T-cell (primary cell): ENCODE measurements around the gene MRPS14. TPM values are rescaled to one million over a fixed set of nuclear protein-coding genes. Genes with fewer than 3 reads are reported as not detected.

Source experiments
- ATAC-seq, 4 experiments: fragments of 200-7000 bp in 3 of 4; fragments of 150-1000 bp in 1 of 4; cut with Tn5 transposase; replicated peaks in 1 of 4; 1 replicate in 3 of 4; 2 replicates in 1 of 4; pipeline ENCODE4 v1.10.0; 2021; ENCODE audit warnings: moderate library complexity in 3 of 4, mild to moderate bottlenecking in 2 of 4, moderate number of reproducible peaks in 1 of 4
- CTCF ChIA-PET, 2 donors: fragments of 300-600 bp; sonication (Branson Sonifier 250); formaldehyde crosslinking; loops; one replicate each; lab custom pipeline; 2022; ENCODE audit warnings: antibody characterized with exemption in 2 of 2; lab: Charles Lee
- POLR2A ChIA-PET, 2 donors: fragments of 300-600 bp; sonication (Branson Sonifier 250); formaldehyde crosslinking; loops; one replicate each; lab custom pipeline; 2022; ENCODE audit warnings: antibody characterized with exemption in 2 of 2; lab: Charles Lee
- DNase-seq, 35 experiments: peaks; one replicate each; pipeline versions ENCODE4 v3.0.0 to v3.0.0-alpha.2; 2013 to 2023
- H3K27ac ChIP-seq: one replicate; pipeline ENCODE4 v1.5.1; 2013; ENCODE audit warnings: low read length
- H3K27me3 ChIP-seq, 2 experiments: replicated peaks in 1 of 2; 1 replicate in 1 of 2; 2 replicates in 1 of 2; pipeline versions ENCODE4 v1.6.1 to v1.7.0; 2013; ENCODE audit warnings: low read length in 1 of 2, mixed read lengths in 1 of 2; ENCODE audit not compliant: control insufficient read depth in 2 of 2, insufficient read depth in 2 of 2; ENCODE audit errors: extremely low read depth in 1 of 2
- H3K36me3 ChIP-seq, 2 donors: 1 replicate in 1 of 2; 2 replicates in 1 of 2; pipeline versions ENCODE4 v1.6.1 to v1.7.0; 2013; ENCODE audit warnings: low read length in 1 of 2; ENCODE audit not compliant: control insufficient read depth in 2 of 2, insufficient read depth in 1 of 2; ENCODE audit errors: extremely low read depth in 1 of 2
- H3K4me1 ChIP-seq, 2 experiments: 1 replicate in 1 of 2; 2 replicates in 1 of 2; pipeline versions ENCODE4 v1.6.1 to v1.7.0; 2013; ENCODE audit warnings: low read length in 2 of 2, mixed read lengths in 1 of 2; ENCODE audit not compliant: insufficient read depth in 2 of 2, control insufficient read depth in 1 of 2; ENCODE audit errors: extremely low read depth in 1 of 2
- H3K4me3 ChIP-seq, 2 donors: 1 replicate in 1 of 2; 2 replicates in 1 of 2; pipeline versions ENCODE4 v1.5.1 to v1.7.0; 2013; ENCODE audit warnings: mild to moderate bottlenecking in 2 of 2, low read length in 1 of 2, moderate library complexity in 1 of 2; ENCODE audit not compliant: control insufficient read depth in 1 of 2; ENCODE audit errors: extremely low read depth in 1 of 2
- H3K9me3 ChIP-seq: 2 replicates; pipeline ENCODE4 v1.7.0; 2013
- H3K27ac Mint-ChIP-seq, 2 donors: one replicate each; pipeline ENCODE4 v1.8.0; 2020 to 2021; ENCODE audit warnings: mild to moderate bottlenecking in 2 of 2, mixed read lengths in 2 of 2
- H3K27me3 Mint-ChIP-seq, 2 donors: one replicate each; pipeline ENCODE4 v1.8.0; 2021 to 2022; ENCODE audit warnings: mixed read lengths in 2 of 2
- H3K36me3 Mint-ChIP-seq: one replicate; pipeline ENCODE4 v1.8.0; 2021; ENCODE audit warnings: mixed read lengths
- H3K4me1 Mint-ChIP-seq, 3 donors: one replicate each; pipeline ENCODE4 v1.8.0; 2020 to 2022; ENCODE audit warnings: mixed read lengths in 3 of 3, mild to moderate bottlenecking in 1 of 3
- H3K4me3 Mint-ChIP-seq, 3 donors: one replicate each; pipeline ENCODE4 v1.8.0; 2020 to 2022; ENCODE audit warnings: mild to moderate bottlenecking in 3 of 3, mixed read lengths in 3 of 3, moderate library complexity in 3 of 3
- H3K9me3 Mint-ChIP-seq, 3 donors: one replicate each; pipeline ENCODE4 v1.8.0; 2020 to 2022; ENCODE audit warnings: mixed read lengths in 3 of 3
- WGBS: methylation state at CpG from one replicate; pipeline ENCODE4 v1.1.5; 2013; ENCODE audit warnings: missing lambda C conversion rate; ENCODE audit not compliant: insufficient coverage; 5-methylcytosine and 5-hydroxymethylcytosine counted together
- total RNA-seq, 35 experiments: library from RNA in 6 of 35; stranded (reverse) in 6 of 35; fragments of 120-200 nt in 1 of 35; gene quantifications; one replicate each; pipeline versions ENCODE4 v1.2.1 to v1.2.4 and lab custom pipeline; 2013 to 2026

The MRPS14 gene
- total RNA-seq, 5 donors from 2014 or later (not counting 1 experiment from before 2014, with no cell fraction given), result 14.3 to 28.8 (median 25.8) TPM

DNA sequence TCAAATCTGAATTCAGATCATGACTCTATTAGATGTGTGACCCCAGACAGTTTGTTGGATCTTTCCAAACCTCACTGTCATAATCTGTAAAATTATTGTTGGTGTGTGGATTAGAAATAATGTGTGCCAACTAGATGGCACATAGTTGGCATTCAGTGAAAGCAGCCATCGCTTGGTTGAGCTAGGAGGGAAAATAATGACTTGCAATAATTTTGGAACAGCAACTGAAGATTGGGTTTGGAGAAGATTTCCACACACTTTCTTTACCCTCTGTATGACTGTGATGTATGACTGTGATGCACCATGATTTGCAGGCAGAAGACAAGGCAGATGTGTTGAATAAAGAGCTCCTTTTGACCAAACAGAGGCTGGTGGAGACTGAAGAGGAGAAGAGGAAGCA, 47.5 kb downstream of the MRPS14 start:
- Mint-ChIP-seq H3K4me3 (no peak overlapping the region), H3K4me1 (peaks cover 42 to 66% (median 60%) of the 10 kb centered on the region in 3 donors), H3K36me3 (peaks cover 77% of the 10 kb centered on the region), H3K27ac (peak overlapping the region; percentile 12 to 75), H3K9me3 (no peaks in the 10 kb centered on the region), H3K27me3 (no peaks in the 10 kb centered on the region)
- Histone ChIP-seq H3K4me1 (peaks cover 9 to 18% of the 10 kb centered on the region in 2 experiments), H3K27me3 (no peaks in the 10 kb centered on the region), H3K27ac (no peak overlapping the region), H3K36me3 (peaks cover 2 to 38% of the 10 kb centered on the region in 2 donors), H3K9me3 (no peaks in the 10 kb centered on the region), H3K4me3 (no peak overlapping the region)
- ATAC-seq, result no peak
- ChIA-PET POLR2A (interaction anchor here (0.5 to 1.3 kb wide), 3 partner anchors 10 to 14 kb away, joined by 3 to 12 read pairs (median 3); no protein-coding TSS in a partner anchor), CTCF (no interaction called here)
- DNase-seq, result no peak
- no CpG with 5 or more reads among the region's 1 CpG for WGBS

DNA sequence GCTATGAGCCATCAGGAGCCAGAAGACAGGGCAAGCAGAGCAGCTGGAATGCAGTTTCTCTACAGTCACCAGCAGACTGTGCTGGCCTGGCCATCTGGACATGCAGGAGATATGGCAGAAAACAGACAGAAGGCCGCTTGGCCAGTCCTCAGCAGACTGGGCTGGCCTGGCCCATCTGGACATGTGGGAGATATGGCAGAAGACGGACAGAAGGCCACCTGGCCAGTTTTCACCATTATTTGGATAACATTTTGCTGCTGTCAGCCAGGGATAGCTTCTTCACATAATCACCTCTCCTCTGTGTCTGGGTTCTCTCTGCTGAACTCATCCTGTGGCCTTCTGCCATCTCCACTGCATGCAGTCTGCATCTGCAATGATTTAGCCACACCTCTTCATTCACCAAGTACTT, 48.5 kb downstream of the MRPS14 start:
- H3K27me3 Mint-ChIP-seq, result no peaks in the 10 kb centered on the region
- ATAC-seq (no peak), DNase-seq (no peak)
- no peaks in the 10 kb centered on the region for H3K27me3 ChIP-seq
- no peak overlapping the region for H3K4me3 ChIP-seq
- ChIA-PET POLR2A (interaction anchor here in 1 of 2 donors (0.5 to 0.6 kb wide), 3 partner anchors 30 to 970 kb away, joined by 3 to 7 read pairs (median 4); no protein-coding TSS in a partner anchor), CTCF (no interaction called here)
- no peak overlapping the region for H3K4me3 Mint-ChIP-seq
- H3K36me3 ChIP-seq, result peaks cover 2 to 37% of the 10 kb centered on the region in 2 donors
- no peak overlapping the region for H3K27ac ChIP-seq
- H3K36me3 Mint-ChIP-seq, result peaks cover 75% of the 10 kb centered on the region
- H3K9me3 ChIP-seq, result no peaks in the 10 kb centered on the region
- no peaks in the 10 kb centered on the region for H3K9me3 Mint-ChIP-seq
- 100% methylated on average over 2 of the region's 2 CpGs for WGBS
- H3K27ac Mint-ChIP-seq, result peak overlapping the region in 1 of 2 donors; percentile 38
- peaks cover 10 to 27% of the 10 kb centered on the region in 2 experiments for H3K4me1 ChIP-seq
- H3K4me1 Mint-ChIP-seq, result peaks cover 43 to 67% (median 63%) of the 10 kb centered on the region in 3 donors

DNA sequence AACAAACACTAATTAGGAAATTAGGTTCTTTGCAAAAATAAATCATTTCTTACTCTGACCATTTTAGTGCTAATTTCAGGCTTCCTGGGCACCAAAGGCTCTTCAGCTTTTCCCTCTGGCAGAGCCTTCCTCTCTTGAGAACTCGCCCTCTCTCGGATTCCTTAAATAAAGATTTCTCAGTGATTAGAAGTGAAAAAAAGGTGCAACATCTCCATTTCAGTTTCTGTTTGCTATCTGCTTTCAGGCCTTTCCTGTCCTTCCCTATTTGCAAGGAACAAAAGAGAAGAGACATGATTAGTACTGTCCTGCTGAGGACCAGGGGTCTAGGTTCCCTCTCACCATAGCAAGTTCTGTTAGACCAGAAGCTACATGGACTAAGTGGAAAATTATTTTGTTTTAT, 51.3 kb downstream of the MRPS14 start:
- H3K27me3 ChIP-seq, result no peaks in the 10 kb centered on the region
- Mint-ChIP-seq H3K4me3 (peak overlapping the region; percentile 28 to 59 (median 44)), H3K36me3 (peaks cover 54% of the 10 kb centered on the region), H3K27me3 (no peaks in the 10 kb centered on the region), H3K27ac (peak overlapping the region; percentile 34 to 86), H3K4me1 (peaks cover 68 to 77% (median 76%) of the 10 kb centered on the region in 3 donors), H3K9me3 (no peaks in the 10 kb centered on the region)
- H3K27ac ChIP-seq, result no peak overlapping the region
- peaks cover 2 to 26% of the 10 kb centered on the region in 2 donors for H3K36me3 ChIP-seq
- no CpG with 5 or more reads among the region's 2 CpGs for WGBS
- H3K9me3 ChIP-seq, result no peaks in the 10 kb centered on the region
- ChIA-PET POLR2A (no interaction called here), CTCF (interaction anchor here in 1 of 2 donors (2.6 kb wide), 1 partner anchor 11 kb away, joined by 7 read pairs; no protein-coding TSS in a partner anchor)
- H3K4me3 ChIP-seq, result no peak overlapping the region
- H3K4me1 ChIP-seq, result peaks cover 29 to 46% of the 10 kb centered on the region in 2 experiments
- ATAC-seq (no peak), DNase-seq (no peak)

DNA sequence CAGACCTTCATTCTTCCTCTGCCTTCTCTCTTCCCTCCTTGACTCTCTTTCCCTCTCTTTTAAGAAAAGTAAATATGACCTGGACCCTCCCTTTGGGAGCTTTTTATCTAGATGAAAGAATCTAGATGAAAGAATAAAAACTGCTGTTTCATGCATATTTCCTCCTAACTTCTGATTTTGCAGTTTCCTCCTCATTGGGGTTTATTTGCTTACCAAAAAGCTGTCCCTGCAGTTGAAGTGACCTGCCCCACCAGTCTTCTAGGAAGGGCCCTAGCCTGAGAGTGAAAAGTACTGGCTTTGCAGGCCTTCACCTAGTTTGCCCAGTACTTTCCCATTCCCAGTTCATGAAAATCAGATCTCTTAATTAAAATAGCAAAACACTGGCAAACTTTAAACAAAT, 51.8 kb downstream of the MRPS14 start:
- H3K36me3 ChIP-seq, result peaks cover 2 to 22% of the 10 kb centered on the region in 2 donors
- DNase-seq (no peak), ATAC-seq (no peak)
- Mint-ChIP-seq H3K36me3 (peaks cover 50% of the 10 kb centered on the region), H3K27me3 (no peaks in the 10 kb centered on the region), H3K4me3 (peak overlapping the region; percentile 28 to 59 (median 46)), H3K4me1 (peaks cover 72 to 76% (median 73%) of the 10 kb centered on the region in 3 donors), H3K27ac (peak overlapping the region; percentile 81 to 86), H3K9me3 (no peaks in the 10 kb centered on the region)
- no peak overlapping the region for H3K4me3 ChIP-seq
- ChIA-PET POLR2A (interaction anchor here (0.6 to 0.7 kb wide), 2 partner anchors 10 to 172 kb away, joined by 3 to 4 read pairs; no protein-coding TSS in a partner anchor), CTCF (interaction anchor here in 1 of 2 donors (2.6 kb wide), 1 partner anchor 12 kb away, joined by 7 read pairs; no protein-coding TSS in a partner anchor)
- H3K27ac ChIP-seq, result peak overlapping the region; percentile 9
- peaks cover 31 to 50% of the 10 kb centered on the region in 2 experiments for H3K4me1 ChIP-seq
- no peaks in the 10 kb centered on the region for H3K9me3 ChIP-seq
- H3K27me3 ChIP-seq, result no peaks in the 10 kb centered on the region

DNA sequence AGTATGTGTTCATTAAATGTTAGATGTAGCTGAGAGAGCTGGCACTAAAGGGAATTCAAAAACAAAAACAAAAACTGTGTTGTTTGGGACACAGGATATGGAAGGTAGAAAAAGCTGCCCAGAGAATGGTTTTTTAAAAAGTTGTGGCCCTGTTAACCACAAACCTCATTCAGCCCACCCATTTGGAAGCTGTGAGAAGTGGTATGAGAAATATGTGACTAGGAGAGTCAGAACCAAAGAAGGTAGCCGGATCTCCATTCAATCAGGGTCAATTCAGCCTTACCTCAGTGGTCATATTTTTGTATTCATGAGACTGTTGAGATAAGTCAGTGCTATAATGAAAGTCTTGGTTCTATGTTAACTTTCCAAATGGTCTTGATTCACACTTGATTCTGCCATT, 53.2 kb downstream of the MRPS14 start:
- H3K4me1 Mint-ChIP-seq, result peaks cover 73 to 77% (median 74%) of the 10 kb centered on the region in 3 donors
- H3K4me1 ChIP-seq, result peaks cover 40 to 64% of the 10 kb centered on the region in 2 experiments
- H3K9me3 Mint-ChIP-seq, result no peaks in the 10 kb centered on the region
- peaks cover 35% of the 10 kb centered on the region for H3K36me3 Mint-ChIP-seq
- H3K4me3 Mint-ChIP-seq, result peak overlapping the region; percentile 70 to 75 (median 74)
- no peaks in the 10 kb centered on the region for H3K27me3 Mint-ChIP-seq
- peak overlapping the region; percentile 93 to 95 for H3K27ac Mint-ChIP-seq
- H3K9me3 ChIP-seq, result no peaks in the 10 kb centered on the region
- DNase-seq, result peak in 1 of 35 experiments; percentile 39
- H3K27me3 ChIP-seq, result no peaks in the 10 kb centered on the region
- ChIA-PET POLR2A (no interaction called here), CTCF (interaction anchor here (0.8 to 2.6 kb wide), 4 partner anchors 9 to 170 kb away, joined by 3 to 7 read pairs (median 6); no protein-coding TSS in a partner anchor)
- ATAC-seq, result no peak
- no CpG with 5 or more reads among the region's 1 CpG for WGBS
- no peak overlapping the region for H3K4me3 ChIP-seq
- peaks cover 2 to 12% of the 10 kb centered on the region in 2 donors for H3K36me3 ChIP-seq
- peak overlapping the region; percentile 81 for H3K27ac ChIP-seq

GRCh38 chr1:174968750-174969244, 54.4 kb downstream of the MRPS14 start:
- ATAC-seq, result peak; percentile 68 to 74 (median 71)
- peak overlapping the region; percentile 81 for H3K27ac ChIP-seq
- peaks cover 2 to 4% of the 10 kb centered on the region in 2 donors for H3K36me3 ChIP-seq
- WGBS, result 4% methylated on average over 4 of the region's 5 CpGs
- Mint-ChIP-seq H3K4me3 (peak overlapping the region; percentile 70 to 75 (median 74)), H3K9me3 (no peaks in the 10 kb centered on the region), H3K27me3 (no peaks in the 10 kb centered on the region), H3K27ac (peak overlapping the region; percentile 93 to 95), H3K36me3 (peaks cover 26% of the 10 kb centered on the region), H3K4me1 (peaks cover 78 to 82% (median 79%) of the 10 kb centered on the region in 3 donors)
- H3K4me1 ChIP-seq, result peaks cover 44 to 69% of the 10 kb centered on the region in 2 experiments
- peak overlapping the region in 1 of 2 donors; percentile 13 for H3K4me3 ChIP-seq
- no peaks in the 10 kb centered on the region for H3K9me3 ChIP-seq
- POLR2A ChIA-PET, result interaction anchor here (0.6 to 5.9 kb wide), 9 partner anchors 11 to 1156 kb away, joined by 3 to 58 read pairs (median 5); partner anchors contain the start of gene CACYBP (in 2 of the 2)
- DNase-seq, result peak in 25 of 35 experiments; percentile 8 to 87 (median 34)
- no peaks in the 10 kb centered on the region for H3K27me3 ChIP-seq
- CTCF ChIA-PET, result interaction anchor here (0.6 to 1.8 kb wide), 11 partner anchors 11 to 54 kb away, joined by 3 to 12 read pairs (median 3); partner anchors contain the start of genes CACYBP (in 1 of the 2) and MRPS14 (in 1 of the 2)
